Measurements from ENCODE around the gene FANCC. TPM values are rescaled to one million over a fixed set of nuclear protein-coding genes. Genes with fewer than 3 reads are reported as not detected.

Gene FANCC
- total and polyA plus RNA-seq, 12 donors = 1.9 to 6.1 (median 3.3) TPM

- Histone ChIP-seq H3K27ac (peak overlapping the region in 1 of 5 donors; percentile 74), H3K9me3 (replicated peaks in 1 of 3) (no peaks in the 10 kb centered on the region), H3K36me3 (replicated peaks in 1 of 2) (peaks cover 0 to 12% of the 10 kb centered on the region in 2 donors), H3K27me3 (no peaks in the 10 kb centered on the region), H3K4me1 (replicated peaks in 1 of 2) (peaks cover 0 to 25% of the 10 kb centered on the region in 2 donors), H3K4me3 (no peak overlapping the region)
- no peak for DNase-seq
- WGBS, 4 donors = 94 to 99% (median 95%) methylated on average over 11 to 12 of the region's 12 CpGs
- intact Hi-C loops (cut with DNase I) = no loop called here
- no peak for TF ChIP-seq CTCF (IDR thresholded peaks at IDR 0.05)
- TF ChIP-seq POLR2A (IDR thresholded peaks at IDR 0.05) = no peak
Measured at GRCh38 chr9:95101326-95101725, 216.2 kb downstream of the FANCC start.

- DNase-seq = no peak
- H3K4me1 ChIP-seq (replicated peaks in 1 of 2) = peaks cover 0 to 25% of the 10 kb centered on the region in 2 donors
- H3K9me3 ChIP-seq (replicated peaks in 1 of 3) = no peaks in the 10 kb centered on the region
- no peak for TF ChIP-seq POLR2A (IDR thresholded peaks at IDR 0.05)
- TF ChIP-seq CTCF (IDR thresholded peaks at IDR 0.05) = no peak
- intact Hi-C loops (cut with DNase I) = no loop called here
- peaks cover 0 to 10% of the 10 kb centered on the region in 2 donors for H3K36me3 ChIP-seq (replicated peaks in 1 of 2)
- 76 to 82% (median 80%) methylated on average over 4 of the region's 4 CpGs for WGBS, 4 donors
- H3K4me3 ChIP-seq = no peak overlapping the region
- H3K27ac ChIP-seq = peak overlapping the region in 3 of 5 donors; percentile 50 to 84 (median 74)
- no peaks in the 10 kb centered on the region for H3K27me3 ChIP-seq
Measured at GRCh38 chr9:95100071-95100627, 217.4 kb downstream of the FANCC start.

GRCh38 chr9:95099321-95100070 is 218.0 kb downstream of the FANCC start:
- DNase-seq = no peak
- H3K27me3 ChIP-seq = no peaks in the 10 kb centered on the region
- no peaks in the 10 kb centered on the region for H3K9me3 ChIP-seq (replicated peaks in 1 of 3)
- 94 to 97% (median 96%) methylated on average over 9 to 24 of the region's 24 CpGs for WGBS, 4 donors
- H3K4me3 ChIP-seq = no peak overlapping the region
- intact Hi-C loops (cut with DNase I) = no loop called here
- peak overlapping the region in 3 of 5 donors; percentile 50 to 84 (median 74) for H3K27ac ChIP-seq
- TF ChIP-seq POLR2A (IDR thresholded peaks at IDR 0.05) (no peak), CTCF (IDR thresholded peaks at IDR 0.05) (no peak)
- H3K36me3 ChIP-seq (replicated peaks in 1 of 2) = peaks cover 0 to 10% of the 10 kb centered on the region in 2 donors
- peaks cover 0 to 25% of the 10 kb centered on the region in 2 donors for H3K4me1 ChIP-seq (replicated peaks in 1 of 2)

- no peak for DNase-seq
- Histone ChIP-seq H3K36me3 (replicated peaks in 1 of 2) (peaks cover 0 to 10% of the 10 kb centered on the region in 2 donors), H3K4me1 (replicated peaks in 1 of 2) (peaks cover 0 to 25% of the 10 kb centered on the region in 2 donors), H3K4me3 (no peak overlapping the region), H3K9me3 (replicated peaks in 1 of 3) (no peaks in the 10 kb centered on the region), H3K27me3 (no peaks in the 10 kb centered on the region), H3K27ac (peak overlapping the region in 3 of 5 donors; percentile 7 to 62 (median 60))
- 71 to 84% (median 73%) methylated on average over 9 to 12 of the region's 12 CpGs for WGBS, 4 donors
- no peak for TF ChIP-seq CTCF (IDR thresholded peaks at IDR 0.05)
- no peak for TF ChIP-seq POLR2A (IDR thresholded peaks at IDR 0.05)
- intact Hi-C loops (cut with DNase I) = no loop called here
Measured at GRCh38 chr9:95098391-95098921, 219.1 kb downstream of the FANCC start.
